Tibial nerve (tissue), 3 donors: ENCODE results near the gene FGD4.

Experiments
- CTCF ChIP-seq, 5 experiments: fragments of 200-600 bp in 3 of 5; fragments of 450-650 bp in 2 of 5; sonication (generic) in 3 of 5; IDR thresholded peaks; one replicate each; pipeline ENCODE4 v1.5.1; 2016 to 2019; ENCODE audit warnings: antibody characterized with exemption in 5 of 5, mild to moderate bottlenecking in 3 of 5, moderate library complexity in 2 of 5
- POLR2A ChIP-seq, 2 donors: fragments of 450-650 bp; IDR thresholded peaks; one replicate each; pipeline ENCODE4 v1.6.1; 2017; ENCODE audit warnings: antibody characterized with exemption in 2 of 2, mild to moderate bottlenecking in 2 of 2, moderate library complexity in 2 of 2

GRCh38 chr12:32517966-32518365 lies 118.6 kb downstream of the FGD4 start:
- no peak for TF ChIP-seq CTCF (IDR thresholded peaks at IDR 0.05)
- no peak for TF ChIP-seq POLR2A (IDR thresholded peaks at IDR 0.05)
